Astrocyte of the cerebellum (primary cell): ENCODE results near the gene NEURL1.

Experiments used
- DNase-seq: peaks from one replicate; pipeline ENCODE4 v3.0.0-alpha.2; 2011; ENCODE audit warnings: low read depth
- H3K4me3 ChIP-seq: 2 replicates; pipeline ENCODE4 v1.5.1; 2011; ENCODE audit warnings: mild to moderate bottlenecking, low read depth, low read length, moderate library complexity
- CTCF ChIP-seq: IDR thresholded peaks from 2 replicates; pipeline ENCODE4 v1.5.1; 2012; ENCODE audit warnings: low read length, low read depth, moderate library complexity, mild to moderate bottlenecking; ENCODE audit errors: missing control alignments
- in situ Hi-C: cut with HindIII; loops from 2 replicates; pipeline ENCODE4 v1.10.0; 2017; ENCODE audit warnings: low sequenced_read_pairs

NEURL1 gene

DNA sequence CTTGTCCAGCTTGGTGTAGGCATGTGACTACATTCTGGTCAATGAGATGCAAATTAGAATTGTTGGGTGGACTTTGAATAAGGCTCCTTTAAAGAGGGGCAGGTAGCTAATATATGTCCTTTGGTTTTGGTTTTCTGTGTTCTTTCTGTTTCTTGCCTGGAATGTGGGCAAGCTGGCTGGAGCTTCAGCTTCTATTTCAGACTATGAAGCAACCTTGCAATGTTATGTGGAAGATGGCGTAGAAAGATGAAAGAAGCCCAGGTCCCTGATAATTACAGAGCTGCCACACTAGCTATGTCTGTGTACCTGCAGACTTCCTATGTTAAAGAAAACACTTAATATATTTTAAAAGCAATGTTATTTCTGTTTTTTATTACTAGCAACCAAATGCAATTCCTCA, 46.2 kb downstream of the NEURL1 start:
- TF ChIP-seq CTCF = no peak
- H3K4me3 ChIP-seq = no peak overlapping the region

DNA sequence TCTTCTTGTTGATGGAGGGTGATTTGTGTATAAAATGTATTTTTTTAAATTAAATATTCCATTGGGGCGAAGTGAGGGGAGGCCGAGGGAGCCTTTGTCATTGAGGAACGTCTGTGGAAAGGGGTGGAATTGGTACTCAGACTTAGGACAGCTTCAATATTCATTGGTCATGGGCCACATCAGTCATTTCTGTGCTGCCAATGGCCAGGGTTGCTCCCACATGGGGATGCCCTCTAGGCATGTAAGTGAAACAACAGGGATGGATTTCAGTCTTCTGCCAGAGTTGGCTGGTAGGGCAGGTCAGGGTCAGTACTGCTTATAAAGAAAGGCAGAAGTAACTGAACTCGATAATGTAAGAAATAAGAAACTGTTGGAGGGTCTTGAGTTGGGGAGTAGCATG, 47.2 kb downstream of the NEURL1 start:
- no peak for DNase-seq
- in situ Hi-C loops = no loop called here
- no peak for TF ChIP-seq CTCF
- no peak overlapping the region for H3K4me3 ChIP-seq

More for the DNA sequence above, 46.2 kb downstream of the NEURL1 start:
- in situ Hi-C loops = no loop called here
- no peak for DNase-seq

DNA sequence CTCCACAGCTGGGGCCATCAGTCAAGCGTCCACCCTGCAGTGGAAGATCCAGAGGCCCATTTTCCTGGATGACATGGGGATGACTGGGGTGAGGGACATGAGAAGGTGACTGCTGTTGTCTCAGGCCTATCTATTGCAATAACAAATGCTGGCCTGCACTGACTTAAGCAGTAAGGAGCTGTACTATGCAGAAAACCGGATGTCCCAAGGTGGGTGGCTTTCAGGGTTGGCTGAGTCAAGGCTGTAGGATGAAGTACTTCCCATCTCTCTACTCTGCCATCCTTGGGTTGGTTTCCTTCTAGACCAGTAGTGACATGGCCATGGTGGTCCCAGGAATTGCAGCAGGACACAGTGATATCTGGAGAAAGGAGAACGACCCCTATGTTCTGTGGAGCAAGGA, 48.1 kb downstream of the NEURL1 start:
- in situ Hi-C loops = no loop called here
- no peak for TF ChIP-seq CTCF
- H3K4me3 ChIP-seq = no peak overlapping the region
- DNase-seq = no peak

GRCh38 chr10:103542764-103543616, 49.5 kb downstream of the NEURL1 start:
- in situ Hi-C loops = no loop called here

GRCh38 chr10:103543617-103544525, 50.4 kb downstream of the NEURL1 start:
- H3K4me3 ChIP-seq = no peak overlapping the region
- in situ Hi-C loops = no loop called here

More at GRCh38 chr10:103542764-103543616, 49.5 kb downstream of the NEURL1 start:
- DNase-seq = no peak
- peak; percentile 64 for TF ChIP-seq CTCF
- H3K4me3 ChIP-seq = no peak overlapping the region

More at GRCh38 chr10:103543617-103544525, 50.4 kb downstream of the NEURL1 start:
- TF ChIP-seq CTCF = no peak
- no peak for DNase-seq
